K562 (cell line): ENCODE measurements around the gene HEMGN. TPM values are rescaled to one million over a fixed set of nuclear protein-coding genes. Genes with fewer than 3 reads are reported as not detected.
A peak's percentile ranks its signal among the peaks of the same experiment; 100 is the strongest.

Source experiments
- DNMT1 ChIP-seq: fragments of 450-650 bp; IDR thresholded peaks from 2 replicates; pipeline ENCODE4 v1.6.1; 2016; ENCODE audit warnings: antibody characterized with exemption, mild to moderate bottlenecking
- DPF2 ChIP-seq: fragments of 450-650 bp; IDR thresholded peaks from 2 replicates; pipeline ENCODE4 v1.6.1; 2016
- EHMT2 ChIP-seq: fragments of 450-650 bp; IDR thresholded peaks from 2 replicates; pipeline ENCODE4 v1.6.1; 2018; ENCODE audit warnings: antibody characterized with exemption
- ELF4 ChIP-seq: fragments of 450-650 bp; formaldehyde crosslinking; IDR thresholded peaks from 2 replicates; pipeline ENCODE4 v1.4.0; 2022; ENCODE audit warnings: missing genetic modification characterization
- GABPA ChIP-seq: fragments of 200-800 bp; sonication (Bioruptor generic); conservative IDR thresholded peaks from 2 replicates; pipeline ENCODE4 v1.6.1; 2016; ENCODE audit warnings: low read depth, missing genetic modification characterization, missing compliant biosample characterization
- GATAD2B ChIP-seq: fragments of 450-650 bp; IDR thresholded peaks from 2 replicates; pipeline ENCODE4 v1.6.1; 2017; ENCODE audit warnings: mild to moderate bottlenecking, borderline replicate concordance
- GTF2A2 ChIP-seq: IDR thresholded peaks from 2 replicates; pipeline ENCODE4 v1.6.1; 2016; ENCODE audit warnings: mild to moderate bottlenecking, missing genetic modification characterization, missing compliant biosample characterization
- MAFK ChIP-seq: IDR thresholded peaks from 2 replicates; pipeline ENCODE4 v1.6.1; 2011; ENCODE audit warnings: low read length, improper control_type of control experiment
- MEF2D ChIP-seq: conservative IDR thresholded peaks from 2 replicates; pipeline ENCODE4 v1.6.1; 2016; ENCODE audit warnings: low read depth, missing genetic modification characterization, missing compliant biosample characterization
- MTA1 ChIP-seq: fragments of 450-650 bp; IDR thresholded peaks from 2 replicates; pipeline ENCODE4 v1.6.1; 2017; ENCODE audit warnings: borderline replicate concordance
- NR0B1 ChIP-seq: fragments of 450-650 bp; IDR thresholded peaks from one replicate; pipeline ENCODE4 v1.6.1; 2018; ENCODE audit warnings: mild to moderate bottlenecking, moderate library complexity; ENCODE audit not compliant: partially characterized antibody
- OTX1 ChIP-seq: fragments of 450-650 bp; formaldehyde crosslinking; IDR thresholded peaks from 2 replicates; pipeline ENCODE4 v1.4.0; 2022; ENCODE audit warnings: mild to moderate bottlenecking
- PHB2 ChIP-seq: fragments of 450-650 bp; IDR thresholded peaks from 2 replicates; pipeline ENCODE4 v1.6.1; 2017; ENCODE audit warnings: low read depth
- POLR2AphosphoS2 ChIP-seq: IDR thresholded peaks from 2 replicates; pipeline ENCODE4 v1.6.1; 2012; ENCODE audit warnings: low read length, improper control_type of control experiment
- RBM14 ChIP-seq: fragments of 200-400 bp; formaldehyde crosslinking; IDR thresholded peaks from 2 replicates; pipeline ENCODE4 v1.6.1; 2018; ENCODE audit warnings: low read depth, mild to moderate bottlenecking, low read length, moderate library complexity, borderline replicate concordance; ENCODE audit not compliant: insufficient read depth
- SAP30 ChIP-seq: fragments of 200-600 bp; sonication (generic); IDR thresholded peaks from 2 replicates; pipeline ENCODE4 v1.6.1; 2012; ENCODE audit warnings: borderline replicate concordance, low read depth, mild to moderate bottlenecking, moderate library complexity, low read length, control low read depth, inconsistent platforms; ENCODE audit not compliant: insufficient read depth, poor library complexity, severe bottlenecking
- SIRT6 ChIP-seq: IDR thresholded peaks from one replicate; pipeline ENCODE4 v1.6.1; 2012; ENCODE audit warnings: low read depth, mild to moderate bottlenecking, control low read depth, inconsistent platforms, low read length, moderate library complexity
- SRF ChIP-seq, 2 experiments: fragments of 250-450, 450-650 bp in 1 of 2; sonication (Bioruptor Pico) in 1 of 2; sonication (generic) in 1 of 2; formaldehyde crosslinking; IDR thresholded peaks; 2 replicates each; pipeline versions ENCODE4 v1.5.0 to v1.5.1; 2020 to 2022; ENCODE audit warnings: mild to moderate bottlenecking in 1 of 2, missing genetic modification reagents in 1 of 2
- ZEB2 ChIP-seq: fragments of 450-650 bp; IDR thresholded peaks from 2 replicates; pipeline ENCODE4 v1.6.1; 2016
- ZNF121 ChIP-seq: sonication (generic); formaldehyde crosslinking; conservative IDR thresholded peaks from 2 replicates; pipeline ENCODE4 v1.8.0; 2022; ENCODE audit warnings: missing genetic modification reagents
- ZNF407 ChIP-seq: fragments of 450-650 bp; IDR thresholded peaks from 2 replicates; pipeline ENCODE4 v1.6.1; 2016; ENCODE audit warnings: low read depth
- polyA plus RNA-seq, 8 experiments: library from polyadenylated mRNA; depleted of rRNA in 4 of 8; stranded (reverse) in 5 of 8; unstranded in 3 of 8; fragments of >200 nt; fragmentation: Nextera tagmentation in 2 of 8; fragmentation: Illumina TruSeq in 1 of 8; extraction: Ambion mirVana in 2 of 8; extraction: Trizol in 1 of 8; gene quantifications; 2 replicates each; pipeline versions ENCODE4 v1.2.1 to v1.2.3, GENCODE V29; 2011 to 2014; ENCODE audit warnings: inconsistent platforms in 1 of 8, missing spikeins in 1 of 8
- total RNA-seq, 7 experiments: library from RNA; depleted of rRNA in 6 of 7; stranded (reverse); fragments of >200 nt in 6 of 7; fragmentation: Illumina TruSeq in 2 of 7; extraction: Trizol in 2 of 7; gene quantifications; 2 replicates each; pipeline versions ENCODE4 v1.2.1 to v1.2.3, GENCODE V29; 2011 to 2021; ENCODE audit warnings: low replicate concordance in 1 of 7

HEMGN gene
- total and polyA plus RNA-seq, 9 of the 15 experiments (the other 6 are each of a cell fraction or from before 2014, with no cell fraction given), result 56.3 to 258 (median 137) TPM

GRCh38 chr9:97985058-97985861 is 47.3 kb upstream of the HEMGN start (continued):
- TF ChIP-seq RBM14, result no peak
- no peak for TF ChIP-seq GABPA
- no peak for TF ChIP-seq DNMT1
- 0 out of 2 replicates have a peak, but pooled peaks have one; percentile 5 for TF ChIP-seq GATAD2B
- TF ChIP-seq ZNF121, result no peak; the same call in 1 of the 2 replicates
- no peak for TF ChIP-seq MEF2D
- no peak for TF ChIP-seq SAP30
- TF ChIP-seq OTX1 (CRISPR knock-in tag), result 0 out of 2 replicates have a peak, but pooled peaks have one; percentile 47
- TF ChIP-seq MTA1, result no peak
- no peak for TF ChIP-seq PHB2
- TF ChIP-seq MAFK, result no peak
- TF ChIP-seq ELF4, result no peak
- TF ChIP-seq GTF2A2 (tag), result no peak
- TF ChIP-seq POLR2AphosphoS2, result no peak
- TF ChIP-seq NR0B1, result no peak
- no peak for TF ChIP-seq ZEB2
- no peak; the same call in 1 of the 2 replicates for TF ChIP-seq DPF2
- no peak for TF ChIP-seq ZNF407
- no peak for TF ChIP-seq SRF (CRISPR knock-in tag; IDR thresholded peaks at IDR 0.05)
- TF ChIP-seq EHMT2, result no peak
- no peak for TF ChIP-seq SIRT6
